ENCODE data around the gene TRIM14.

TRIM14 gene

GRCh38 chr9:98043915-98044314 lies 75.1 kb downstream of the TRIM14 start:
- Histone ChIP-seq H3K36me3 (ENCODE audit: low read length) (peaks cover 12% of the 10 kb centered on the region), H3K9me2 (replicated peaks; ENCODE audit: insufficient read depth, low read length) (no peaks in the 10 kb centered on the region), H3F3A (ENCODE audit: insufficient read depth) (0 out of 2 replicates have a peak, but pooled peaks cover 7% of the 10 kb centered on the region), H3K9me3 (ENCODE audit: insufficient read depth, low read length) (no peaks in the 10 kb centered on the region), H3K27me3 (ENCODE audit: low read length) (no peaks in the 10 kb centered on the region), H3K79me2 (ENCODE audit: insufficient read depth, low read length) (peaks cover 31% of the 10 kb centered on the region), H3K9ac (ENCODE audit: low read length) (no peak overlapping the region), H2AFZ (ENCODE audit: low read depth, low read length, severe bottlenecking) (no peak overlapping the region), H3K4me2 (ENCODE audit: low read depth, low read length, poor library complexity, severe bottlenecking) (no peak overlapping the region), H3K4me3 (ENCODE audit: insufficient read depth, low read length, poor library complexity, severe bottlenecking) (no peak overlapping the region), H3K27ac (ENCODE audit: low read depth, low read length) (no peak overlapping the region), H4K20me1 (ENCODE audit: low read depth, low read length) (no peaks in the 10 kb centered on the region)
- no peak for TF ChIP-seq EZH2phosphoT487 (conservative IDR thresholded peaks at IDR 0.05; ENCODE audit: low read length)
- TF ChIP-seq CTCF (IDR thresholded peaks at IDR 0.05; ENCODE audit: insufficient read depth, low read length, poor library complexity, severe bottlenecking), result no peak

- H3K79me2 ChIP-seq (ENCODE audit: insufficient read depth, low read length), result no peaks in the 10 kb centered on the region
- no peaks in the 10 kb centered on the region for H3F3A ChIP-seq (ENCODE audit: insufficient read depth)
- no peaks in the 10 kb centered on the region for H3K9me3 ChIP-seq (ENCODE audit: insufficient read depth, low read length)
- H2AFZ ChIP-seq (ENCODE audit: low read depth, low read length, severe bottlenecking), result no peak overlapping the region
- H3K4me2 ChIP-seq (ENCODE audit: low read depth, low read length, poor library complexity, severe bottlenecking), result no peak overlapping the region
- H4K20me1 ChIP-seq (ENCODE audit: low read depth, low read length), result no peaks in the 10 kb centered on the region
- no peaks in the 10 kb centered on the region for H3K27me3 ChIP-seq (ENCODE audit: low read length)
- no peaks in the 10 kb centered on the region for H3K36me3 ChIP-seq (ENCODE audit: low read length)
- H3K4me3 ChIP-seq (ENCODE audit: insufficient read depth, low read length, poor library complexity, severe bottlenecking), result no peak overlapping the region
- TF ChIP-seq EZH2phosphoT487 (conservative IDR thresholded peaks at IDR 0.05; ENCODE audit: low read length), result no peak
- TF ChIP-seq CTCF (IDR thresholded peaks at IDR 0.05; ENCODE audit: insufficient read depth, low read length, poor library complexity, severe bottlenecking), result no peak
- no peaks in the 10 kb centered on the region for H3K9me2 ChIP-seq (replicated peaks; ENCODE audit: insufficient read depth, low read length)
- no peak overlapping the region for H3K9ac ChIP-seq (ENCODE audit: low read length)
- no peak overlapping the region for H3K27ac ChIP-seq (ENCODE audit: low read depth, low read length)
Measured at GRCh38 chr9:98040212-98040611, 78.8 kb downstream of the TRIM14 start.

GRCh38 chr9:98039607-98040017 lies 79.4 kb downstream of the TRIM14 start:
- Histone ChIP-seq H3K36me3 (ENCODE audit: low read length) (no peaks in the 10 kb centered on the region), H3K4me3 (ENCODE audit: insufficient read depth, low read length, poor library complexity, severe bottlenecking) (no peak overlapping the region), H2AFZ (ENCODE audit: low read depth, low read length, severe bottlenecking) (no peak overlapping the region), H4K20me1 (ENCODE audit: low read depth, low read length) (no peaks in the 10 kb centered on the region), H3K9me3 (ENCODE audit: insufficient read depth, low read length) (no peaks in the 10 kb centered on the region), H3K9me2 (replicated peaks; ENCODE audit: insufficient read depth, low read length) (no peaks in the 10 kb centered on the region), H3K79me2 (ENCODE audit: insufficient read depth, low read length) (no peaks in the 10 kb centered on the region), H3K9ac (ENCODE audit: low read length) (no peak overlapping the region), H3K27ac (ENCODE audit: low read depth, low read length) (no peak overlapping the region), H3K4me2 (ENCODE audit: low read depth, low read length, poor library complexity, severe bottlenecking) (no peak overlapping the region), H3F3A (ENCODE audit: insufficient read depth) (no peaks in the 10 kb centered on the region), H3K27me3 (ENCODE audit: low read length) (no peaks in the 10 kb centered on the region)
- TF ChIP-seq CTCF (IDR thresholded peaks at IDR 0.05; ENCODE audit: insufficient read depth, low read length, poor library complexity, severe bottlenecking), result no peak
- TF ChIP-seq EZH2phosphoT487 (conservative IDR thresholded peaks at IDR 0.05; ENCODE audit: low read length), result no peak

Data from SU-DHL-6 (cell line).